HG03108 (cell line): ENCODE results near the gene FAT4.

Experiments
- ATAC-seq: cut with Tn5 transposase; IDR thresholded peaks from one replicate; pipeline ENCODE4 v1.9.1; 2021; ENCODE audit warnings: moderate library complexity; ENCODE audit not compliant: unreplicated experiment

The FAT4 gene, protein sequence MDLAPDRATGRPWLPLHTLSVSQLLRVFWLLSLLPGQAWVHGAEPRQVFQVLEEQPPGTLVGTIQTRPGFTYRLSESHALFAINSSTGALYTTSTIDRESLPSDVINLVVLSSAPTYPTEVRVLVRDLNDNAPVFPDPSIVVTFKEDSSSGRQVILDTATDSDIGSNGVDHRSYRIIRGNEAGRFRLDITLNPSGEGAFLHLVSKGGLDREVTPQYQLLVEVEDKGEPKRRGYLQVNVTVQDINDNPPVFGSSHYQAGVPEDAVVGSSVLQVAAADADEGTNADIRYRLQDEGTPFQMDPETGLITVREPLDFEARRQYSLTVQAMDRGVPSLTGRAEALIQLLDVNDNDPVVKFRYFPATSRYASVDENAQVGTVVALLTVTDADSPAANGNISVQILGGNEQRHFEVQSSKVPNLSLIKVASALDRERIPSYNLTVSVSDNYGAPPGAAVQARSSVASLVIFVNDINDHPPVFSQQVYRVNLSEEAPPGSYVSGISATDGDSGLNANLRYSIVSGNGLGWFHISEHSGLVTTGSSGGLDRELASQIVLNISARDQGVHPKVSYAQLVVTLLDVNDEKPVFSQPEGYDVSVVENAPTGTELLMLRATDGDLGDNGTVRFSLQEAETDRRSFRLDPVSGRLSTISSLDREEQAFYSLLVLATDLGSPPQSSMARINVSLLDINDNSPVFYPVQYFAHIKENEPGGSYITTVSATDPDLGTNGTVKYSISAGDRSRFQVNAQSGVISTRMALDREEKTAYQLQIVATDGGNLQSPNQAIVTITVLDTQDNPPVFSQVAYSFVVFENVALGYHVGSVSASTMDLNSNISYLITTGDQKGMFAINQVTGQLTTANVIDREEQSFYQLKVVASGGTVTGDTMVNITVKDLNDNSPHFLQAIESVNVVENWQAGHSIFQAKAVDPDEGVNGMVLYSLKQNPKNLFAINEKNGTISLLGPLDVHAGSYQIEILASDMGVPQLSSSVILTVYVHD (N-terminal part only)

DNA sequence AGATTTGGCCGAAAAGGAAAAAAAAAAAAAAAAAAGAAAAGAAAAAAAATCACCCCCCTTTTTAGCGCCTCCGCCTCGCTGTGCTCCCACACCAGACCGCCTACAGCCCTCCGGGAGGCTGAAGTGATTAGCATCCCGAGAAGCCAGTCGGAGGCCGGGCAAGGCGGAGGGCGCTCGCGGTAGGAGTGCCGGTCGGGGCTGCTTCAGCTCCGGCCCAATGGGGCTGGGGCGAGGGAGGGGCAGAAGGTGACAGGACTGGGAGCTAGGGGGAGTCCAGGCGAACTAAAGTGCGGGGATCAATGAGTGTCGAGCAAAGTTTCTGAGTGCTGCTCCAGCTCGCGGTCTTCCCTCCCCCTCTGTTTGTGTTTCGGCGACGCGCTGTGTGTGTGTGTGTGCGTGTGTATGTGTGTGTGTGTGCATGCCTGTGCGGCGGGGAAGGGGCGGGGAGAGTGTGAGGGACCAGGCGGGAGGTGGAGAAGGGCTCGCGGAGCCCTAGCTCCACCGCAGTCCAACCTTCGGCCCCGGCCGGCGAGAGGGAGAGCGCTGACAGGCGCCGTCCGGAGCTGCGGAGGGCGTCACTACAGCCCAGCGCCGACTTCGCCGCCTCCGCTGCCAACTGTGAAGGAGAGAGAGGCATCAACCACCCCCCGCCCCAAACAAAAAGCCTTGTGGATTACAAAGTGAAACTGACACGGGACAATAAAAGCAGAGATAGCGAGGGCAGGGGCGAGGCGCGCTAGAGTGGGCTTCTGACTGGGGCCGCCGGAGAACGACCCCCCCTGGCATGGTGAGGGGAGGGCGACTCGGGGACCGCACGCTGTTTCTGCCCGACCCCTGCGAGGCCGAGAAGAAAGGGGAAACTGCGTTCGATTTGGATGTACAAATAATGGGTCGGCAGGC is at the start of gene FAT4:
TSS of gene FAT4 (plus strand) at position 280 of the 900 bp plus-strand sequence. CDS start 1,457 bp downstream, outside the sequence.
- no peak for ATAC-seq

DNA sequence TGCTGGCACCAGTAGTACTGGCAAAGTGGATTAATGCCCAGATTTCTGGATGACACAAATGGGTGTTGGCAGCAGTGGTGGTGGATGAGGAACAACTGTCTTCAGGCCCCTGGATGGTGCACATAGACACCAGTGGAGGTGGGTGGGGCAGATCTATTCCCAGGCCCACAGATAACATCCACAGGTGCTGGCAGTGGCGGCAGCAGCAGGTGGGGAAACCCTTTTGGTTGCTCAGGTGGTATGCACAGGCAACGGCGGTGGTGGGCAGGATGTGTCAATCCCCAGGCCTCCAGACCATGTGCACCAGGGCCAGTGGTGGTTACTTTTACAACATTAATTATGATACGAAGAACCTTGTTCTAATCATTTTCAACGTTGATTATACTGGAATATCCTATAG is 48.9 kb upstream of the FAT4 start:
- no peak for ATAC-seq

DNA sequence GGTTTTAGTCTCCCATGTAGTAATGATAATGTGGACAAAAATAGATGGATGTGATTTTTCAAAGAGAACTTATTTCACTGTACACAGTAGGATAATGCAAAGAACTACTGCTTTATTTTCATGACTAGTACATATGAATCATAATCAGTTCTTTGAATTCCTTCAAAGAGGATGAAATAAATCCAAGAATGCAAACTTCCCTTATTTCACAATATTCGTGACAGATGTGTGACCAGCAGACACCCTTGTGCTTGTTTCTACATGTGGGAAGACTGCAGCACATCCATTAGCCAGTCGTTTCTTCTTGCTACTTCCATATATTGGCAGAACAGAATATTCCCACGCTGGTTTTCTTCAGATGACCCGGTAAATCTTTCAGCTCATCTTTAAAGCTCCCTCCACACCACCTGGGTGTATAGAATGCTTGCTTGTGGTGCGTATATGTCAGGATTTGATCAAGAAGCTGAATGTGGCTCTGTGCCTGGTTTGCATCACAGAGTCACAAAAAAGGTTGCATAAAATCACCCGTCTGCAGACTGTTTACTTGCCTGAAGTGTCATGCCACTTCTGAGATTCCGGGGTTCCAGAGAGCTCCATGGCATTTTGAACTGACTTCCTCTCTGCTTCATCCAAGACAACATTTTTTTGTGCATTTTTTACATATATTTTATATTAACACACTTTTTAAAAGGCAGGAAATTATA is 47.7 kb upstream of the FAT4 start:
- no peak for ATAC-seq

DNA sequence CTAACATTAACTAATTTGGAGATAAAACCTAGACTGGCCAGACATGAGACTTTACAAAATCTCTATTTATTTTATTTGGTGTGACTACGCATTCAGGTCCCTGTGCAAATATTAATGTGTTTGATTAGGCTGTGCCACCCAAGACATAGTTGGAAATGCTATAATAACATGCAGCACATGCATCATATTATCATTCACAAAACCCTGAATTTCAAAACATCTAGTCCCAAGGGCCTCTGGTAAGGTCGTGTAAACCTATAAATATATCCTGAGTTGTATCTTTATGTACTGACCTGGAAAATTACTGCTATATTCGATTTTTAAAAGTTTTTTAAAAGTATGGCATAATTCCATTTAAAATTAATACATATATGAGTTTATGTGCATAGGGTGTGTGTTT is 47.1 kb upstream of the FAT4 start:
- no peak for ATAC-seq

DNA sequence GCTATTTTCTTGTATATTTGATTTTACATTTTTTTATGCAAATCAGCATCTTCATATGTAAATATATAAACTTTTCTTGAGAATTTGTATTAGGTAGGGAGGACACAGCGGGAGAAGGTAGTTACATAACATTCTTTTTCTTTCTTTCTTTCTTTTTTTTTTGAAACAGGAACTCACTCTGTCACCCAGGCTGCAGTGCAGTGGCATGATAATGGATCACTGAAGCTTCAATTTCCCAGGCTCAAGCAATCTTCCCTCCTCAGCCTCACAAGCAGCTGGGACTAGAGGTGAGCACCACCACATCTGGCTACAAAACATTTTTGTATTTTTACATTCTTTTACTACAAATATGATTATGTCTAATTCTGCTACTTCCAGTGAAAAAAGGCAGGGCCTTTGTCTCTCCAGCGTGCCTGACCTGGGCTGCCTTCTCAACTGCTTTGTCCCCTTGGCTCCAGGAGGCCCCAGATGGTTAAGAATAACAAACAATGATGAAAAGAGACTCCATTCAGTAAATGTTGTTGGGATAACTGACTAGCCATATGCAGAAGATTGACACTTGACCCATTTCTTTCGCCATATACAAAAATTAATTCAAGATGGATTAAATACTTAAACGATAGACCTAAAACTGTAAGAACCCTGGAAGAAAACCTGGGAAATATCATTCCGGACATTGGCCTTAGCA is 46.5 kb upstream of the FAT4 start:
- no peak for ATAC-seq

DNA sequence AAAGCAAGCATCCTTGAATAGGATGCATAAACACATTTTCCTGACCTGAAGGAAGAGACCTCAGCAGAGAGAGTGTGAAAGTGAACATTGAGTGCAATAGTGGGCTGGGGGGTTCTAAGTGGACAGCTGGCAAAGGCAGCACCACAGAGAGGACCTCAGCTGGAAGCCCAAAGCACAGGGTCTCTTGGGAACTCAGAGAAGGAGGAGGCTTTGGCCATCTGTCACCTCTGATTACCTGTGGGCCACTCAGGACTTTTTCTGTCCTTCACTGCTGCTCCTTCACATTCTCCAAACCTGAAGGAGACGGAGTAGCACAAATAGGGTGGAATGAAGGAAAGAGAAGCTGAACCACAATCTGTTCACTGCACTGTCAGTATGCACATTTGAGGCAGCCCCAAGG is 37.9 kb upstream of the FAT4 start:
- no peak for ATAC-seq

DNA sequence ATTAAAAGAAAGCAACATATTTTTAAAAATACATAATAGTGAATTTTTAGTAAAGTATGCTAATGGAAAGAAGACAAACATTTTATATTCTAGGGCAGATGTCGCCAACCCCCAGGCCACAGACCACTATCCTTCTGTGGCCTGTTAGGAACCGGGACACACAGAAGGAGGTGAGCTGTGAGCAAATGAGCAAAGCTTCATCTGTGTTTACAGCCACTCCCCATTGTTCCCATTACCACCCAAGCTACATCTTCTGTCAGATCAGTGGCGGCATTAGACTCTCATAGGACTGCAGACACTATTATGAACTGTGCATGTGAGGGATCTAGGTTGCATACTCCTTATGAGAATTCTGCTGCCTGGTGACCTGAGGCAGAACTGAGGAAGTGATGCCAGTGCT is 37.0 kb upstream of the FAT4 start:
- no peak for ATAC-seq

DNA sequence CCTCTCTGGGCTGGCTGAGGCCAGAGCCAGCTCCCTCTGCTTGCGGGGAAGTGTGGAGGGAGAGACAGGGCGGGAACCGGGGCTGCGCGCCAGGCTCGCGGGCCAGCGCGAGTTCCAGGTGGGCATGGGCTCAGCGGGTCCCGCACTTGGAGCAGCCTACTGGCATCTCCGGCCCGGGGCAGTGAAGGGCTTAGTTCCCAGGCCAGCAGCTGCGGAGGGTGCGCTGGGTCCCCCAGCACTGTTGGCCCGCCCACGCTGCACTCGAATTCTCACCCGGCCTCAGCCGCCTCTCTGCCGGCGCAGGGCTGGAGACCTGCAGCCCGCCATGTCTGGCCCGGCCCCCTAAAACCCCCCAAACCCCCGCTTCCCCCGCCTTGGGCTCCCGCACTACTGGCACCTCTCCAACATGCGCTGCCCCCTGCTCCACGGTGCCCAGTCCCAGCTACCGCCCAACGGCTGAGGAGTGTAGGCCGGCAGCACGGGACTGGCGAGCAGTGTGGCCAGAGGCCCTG is 33.8 kb upstream of the FAT4 start:
- ATAC-seq, result no peak

DNA sequence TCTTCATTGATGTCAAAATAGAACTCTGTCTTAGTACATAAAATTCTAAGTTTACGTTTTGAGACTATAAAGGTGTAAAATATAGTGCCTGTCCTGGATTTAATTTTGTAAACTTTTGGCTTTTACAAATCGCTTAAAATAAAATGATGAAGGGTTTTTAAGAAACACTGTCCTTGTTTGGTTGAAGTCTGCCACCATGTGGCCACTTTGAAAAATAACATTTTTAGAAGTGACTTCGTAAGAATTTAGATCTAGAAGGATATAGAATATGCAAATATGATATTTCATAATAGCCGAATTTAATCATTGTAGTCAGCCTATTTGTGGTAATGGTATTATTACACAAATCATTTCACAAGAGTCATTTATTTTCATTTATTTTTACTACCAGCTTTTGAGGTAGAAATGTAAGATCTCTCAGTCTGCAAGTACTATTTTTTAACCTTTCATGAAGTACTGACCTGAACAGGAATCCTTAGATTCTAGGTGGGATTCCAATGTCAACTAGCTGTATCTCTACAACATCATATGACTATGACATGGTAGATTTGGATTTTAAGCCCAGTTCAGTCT is 31.0 kb upstream of the FAT4 start:
- no peak for ATAC-seq

DNA sequence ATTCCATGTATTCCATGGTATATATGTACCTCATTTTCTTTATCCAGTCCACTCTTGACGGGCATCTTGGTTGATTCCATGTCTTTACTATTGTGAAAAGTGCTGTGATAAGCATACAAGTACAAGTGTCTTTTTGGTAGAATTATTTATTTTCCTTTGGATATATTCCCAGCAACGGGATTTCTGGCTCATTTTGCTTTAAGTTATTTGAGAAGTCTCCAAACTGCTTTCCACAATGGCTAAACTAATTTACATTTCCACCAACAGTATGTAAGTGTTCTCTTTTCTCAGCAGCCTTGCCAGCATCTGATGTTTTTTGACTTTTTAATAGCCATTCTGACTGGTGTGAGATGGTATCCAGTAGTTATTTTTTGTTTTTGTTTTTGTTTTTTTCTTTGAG is 17.6 kb upstream of the FAT4 start:
- ATAC-seq, result no peak

DNA sequence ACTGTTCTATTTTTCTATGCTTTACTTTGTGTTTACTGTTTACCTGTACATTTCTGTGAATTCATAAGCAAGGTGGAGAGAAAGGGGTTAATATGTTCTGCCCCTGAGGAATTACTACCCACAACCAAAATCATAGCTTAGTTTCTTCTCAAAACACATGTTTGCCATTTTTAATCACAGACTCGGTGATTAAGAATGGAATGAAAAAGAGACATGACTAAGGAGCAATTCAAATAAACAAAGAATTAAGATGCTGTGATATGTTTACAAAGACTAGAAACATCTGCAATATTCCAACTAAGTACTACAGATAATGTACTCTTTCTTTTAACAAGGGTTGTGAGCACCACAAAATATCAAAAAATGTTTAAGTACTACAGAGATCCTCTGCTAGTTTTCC is 11.7 kb upstream of the FAT4 start:
- ATAC-seq, result no peak

DNA sequence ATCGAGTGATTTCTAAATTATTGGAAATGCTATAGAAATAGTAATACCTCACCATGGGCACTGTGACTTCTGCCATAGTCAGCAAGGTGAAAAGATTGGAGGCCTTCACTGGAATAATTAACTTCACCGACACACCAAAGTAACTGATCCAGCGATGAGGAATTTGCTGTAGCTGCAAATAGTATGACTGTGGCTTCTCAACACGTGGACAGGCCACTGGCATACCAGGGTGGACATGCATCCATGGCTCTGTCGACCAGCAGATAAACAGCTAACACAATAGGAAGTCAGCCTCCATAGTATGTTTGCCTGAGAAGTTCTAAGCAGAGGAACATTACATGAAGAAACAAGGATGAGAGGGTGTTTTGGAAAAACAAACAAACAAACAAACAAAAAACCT is 10.9 kb upstream of the FAT4 start:
- no peak for ATAC-seq

DNA sequence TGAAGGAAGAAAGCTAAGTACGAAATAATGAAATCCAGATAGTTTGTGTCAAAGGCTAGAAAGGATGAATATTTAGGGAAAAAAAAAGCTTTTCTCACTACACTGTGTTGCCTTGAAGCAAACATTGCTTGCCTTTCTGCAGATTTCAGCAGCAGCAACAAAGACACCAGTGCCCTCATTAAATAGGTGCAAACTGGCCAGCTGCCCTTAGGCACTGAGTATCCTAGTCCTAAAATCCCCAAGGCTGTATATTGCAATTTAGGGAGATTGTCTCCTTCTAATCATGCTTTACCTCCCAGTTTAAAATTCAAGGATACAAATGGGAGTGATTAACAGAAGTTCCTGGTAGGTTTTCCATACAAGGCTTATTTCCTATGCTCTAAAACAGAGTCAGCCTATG is 8.6 kb upstream of the FAT4 start:
- ATAC-seq, result no peak

DNA sequence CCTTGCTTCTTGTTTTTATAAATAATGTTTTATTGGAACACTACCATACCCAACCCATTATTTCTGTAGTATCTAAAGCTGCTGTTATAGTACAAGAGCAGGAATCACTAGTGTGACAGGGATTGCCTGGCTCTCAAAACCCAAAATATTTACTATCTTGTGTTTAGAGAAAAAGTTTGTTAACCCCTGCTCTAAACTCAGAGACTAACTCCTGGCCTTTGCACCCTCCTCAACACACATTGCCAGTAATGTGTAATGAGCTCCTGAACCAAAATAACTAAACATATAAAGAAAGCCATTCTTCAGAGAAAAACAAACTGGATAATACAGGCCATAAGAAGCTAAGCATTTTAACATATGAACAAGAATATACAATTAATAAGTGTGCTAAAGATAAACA is 8.2 kb upstream of the FAT4 start:
- no peak for ATAC-seq

DNA sequence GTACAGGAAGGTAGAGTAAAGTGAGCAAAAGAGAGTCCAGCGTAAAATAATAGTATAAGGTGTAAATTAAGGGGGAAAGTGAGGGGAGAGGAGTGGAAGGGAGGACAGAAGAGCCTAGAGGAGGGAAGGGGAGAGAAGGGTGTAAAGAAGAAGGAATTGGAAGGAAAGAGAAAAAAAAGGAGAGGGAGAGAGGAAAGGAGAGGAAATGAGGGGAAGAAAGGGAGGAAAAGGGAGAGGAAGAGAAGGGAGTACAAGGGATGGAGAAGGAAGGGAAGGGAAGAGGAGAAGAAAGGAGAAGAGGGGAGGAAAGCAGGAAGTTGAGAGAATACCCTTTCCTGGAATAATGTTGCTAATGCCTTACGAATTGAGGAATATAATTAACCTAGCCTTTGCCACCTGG is 3.3 kb upstream of the FAT4 start:
- ATAC-seq, result no peak

DNA sequence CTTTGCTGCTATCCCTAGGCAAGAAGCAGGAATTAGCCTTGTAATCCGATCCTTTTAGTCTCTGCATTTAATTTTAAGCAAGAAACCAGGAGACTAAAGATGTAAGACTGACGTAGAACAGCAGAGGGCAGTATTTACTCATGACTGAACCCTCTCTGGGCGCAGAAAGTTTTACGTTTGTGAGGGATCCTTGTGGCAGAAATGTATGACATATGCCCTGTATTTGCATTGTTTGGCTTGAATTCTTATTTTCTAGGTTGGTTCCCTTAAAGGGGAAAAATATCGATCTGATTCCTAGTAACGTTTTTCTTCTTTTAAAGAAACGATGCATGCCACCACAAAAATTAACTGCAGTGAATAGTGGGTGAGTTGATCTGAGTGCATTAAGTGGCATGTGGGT is 1.3 kb upstream of the FAT4 start:
- ATAC-seq, result no peak

DNA sequence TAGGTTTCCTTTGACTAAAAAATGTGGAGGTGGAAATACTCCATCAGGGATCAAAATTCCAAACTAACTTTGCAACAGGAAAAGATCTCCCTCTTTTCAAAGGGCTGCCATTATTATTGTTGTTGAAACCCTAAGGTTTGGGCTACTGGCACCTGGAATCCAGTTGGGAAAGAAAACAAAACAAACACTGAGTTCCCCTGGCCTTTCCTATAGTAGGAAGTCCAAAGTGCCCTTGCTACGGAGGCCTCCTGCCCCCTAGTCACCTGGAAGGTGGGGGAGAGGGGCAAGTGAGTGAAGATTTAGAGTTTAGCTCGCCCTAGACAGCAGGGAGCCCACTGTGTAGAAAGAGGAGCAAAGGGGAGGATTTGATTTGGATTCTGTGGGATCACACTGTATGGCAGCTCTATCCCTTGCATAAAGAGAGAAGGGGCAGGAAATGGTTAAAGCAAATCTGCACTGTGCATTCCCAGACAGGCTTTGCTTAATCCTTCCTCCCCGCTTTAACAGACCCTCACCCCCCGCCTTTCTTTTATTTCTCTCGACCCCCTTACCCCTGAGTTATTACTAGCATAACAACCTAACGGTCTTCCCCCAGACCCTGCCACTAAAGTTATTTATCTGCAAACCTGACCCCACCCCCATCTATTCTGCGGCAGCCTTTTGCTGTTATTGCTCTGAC is 627 bp upstream of the FAT4 start:
- no peak for ATAC-seq

DNA sequence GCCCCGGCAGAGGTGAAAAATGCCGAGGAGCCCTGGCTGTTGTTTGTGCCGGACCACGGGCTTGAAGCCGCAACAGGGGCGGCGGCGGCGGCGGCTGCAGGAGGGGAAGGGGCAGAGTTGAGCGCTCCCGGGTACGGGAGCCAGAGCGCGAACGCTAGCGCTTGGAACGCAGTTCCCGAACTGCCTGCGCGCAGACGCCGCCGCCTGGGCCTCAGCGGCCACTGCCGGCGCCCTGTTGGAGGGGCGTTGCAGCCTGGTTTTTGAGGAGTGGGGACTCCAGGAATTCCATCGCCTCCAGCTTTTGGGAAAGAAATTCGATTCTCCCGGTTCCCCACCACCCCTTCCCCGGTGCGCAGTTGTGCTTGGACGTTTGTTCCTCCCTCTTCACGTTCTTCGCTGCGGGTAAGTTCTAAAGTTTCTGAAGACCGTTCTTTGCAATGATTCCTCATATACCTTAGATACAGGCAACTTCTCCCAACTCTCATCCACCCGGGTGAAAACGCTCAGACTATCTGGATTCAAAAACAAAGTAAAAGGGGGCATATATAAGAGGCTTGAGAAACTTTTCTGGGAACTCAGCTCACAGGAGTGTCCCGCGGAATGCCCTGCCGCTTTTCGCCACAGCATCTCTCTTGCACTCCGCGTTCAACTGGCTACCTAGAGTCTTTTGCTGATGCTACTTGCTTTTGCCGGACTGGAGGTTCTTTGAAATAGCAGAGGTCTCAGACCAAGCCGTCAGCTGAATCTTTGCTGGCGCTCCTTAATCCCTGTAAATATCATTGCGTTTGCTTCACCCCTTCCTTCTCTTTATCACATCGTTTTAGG is 1.0 kb downstream of the FAT4 start:
- no peak for ATAC-seq
